Activated naive CD4-positive, alpha-beta T cell treated with anti-CD3 and anti-CD28 coated beads, Interleukin-2, amount 10 ng/mL, durations not matched to agents 7 days and 5 days (primary cell): ENCODE data around the gene ELMO1.

ENCODE experiments used
- CTCF ChIA-PET: fragments of 350-600 bp; sonication (Branson Sonifier 250); formaldehyde crosslinking; loops from one replicate; lab custom pipeline; 2021; ENCODE audit warnings: antibody characterized with exemption; lab: Charles Lee
- DNase-seq: peaks from one replicate; pipeline ENCODE4 v3.0.0-alpha.2; 2020
- H3K27ac Mint-ChIP-seq: one replicate; pipeline ENCODE4 v1.8.0; 2021; ENCODE audit warnings: mild to moderate bottlenecking, moderate library complexity, mixed read lengths
- H3K27me3 Mint-ChIP-seq: one replicate; pipeline ENCODE4 v1.8.0; 2021; ENCODE audit warnings: mild to moderate bottlenecking, mixed read lengths
- H3K36me3 Mint-ChIP-seq: one replicate; pipeline ENCODE4 v1.8.0; 2021; ENCODE audit warnings: mixed read lengths
- H3K4me1 Mint-ChIP-seq: one replicate; pipeline ENCODE4 v1.8.0; 2021; ENCODE audit warnings: mixed read lengths
- H3K4me3 Mint-ChIP-seq: one replicate; pipeline ENCODE4 v1.8.0; 2021; ENCODE audit warnings: mild to moderate bottlenecking, moderate library complexity, mixed read lengths
- H3K9me3 Mint-ChIP-seq: one replicate; pipeline ENCODE4 v1.8.0; 2021; ENCODE audit warnings: mixed read lengths

The ELMO1 gene

DNA sequence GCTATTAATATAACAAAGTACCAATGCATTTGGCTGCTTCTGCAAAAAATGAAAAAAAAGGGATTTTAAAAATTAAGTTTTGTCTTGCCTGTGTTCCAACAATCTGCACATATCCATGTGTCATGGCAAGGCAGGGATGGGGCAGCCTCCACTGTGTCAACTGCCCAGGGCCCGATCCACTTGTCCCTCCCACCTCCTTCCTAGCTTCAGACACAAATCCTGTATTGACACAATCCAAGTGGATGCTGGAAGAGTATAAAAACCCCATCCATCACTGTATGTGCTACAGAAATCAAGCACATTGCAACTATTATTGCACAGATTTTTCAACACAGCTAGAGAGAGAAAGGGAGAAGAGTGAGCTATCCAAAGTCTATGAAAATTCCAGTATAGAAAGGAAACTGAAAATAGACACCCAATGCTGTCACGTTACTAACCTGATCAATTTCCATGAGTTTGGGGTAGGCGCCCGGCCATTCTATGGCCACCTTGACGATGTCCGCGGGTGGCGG lies 106.4 kb downstream of the ELMO1 start:
- DNase-seq = no peak
- Mint-ChIP-seq H3K27me3 (no peaks in the 10 kb centered on the region), H3K4me3 (peak overlapping the region; percentile 89), H3K4me1 (peaks cover 89% of the 10 kb centered on the region), H3K36me3 (peaks cover 42% of the 10 kb centered on the region), H3K9me3 (no peaks in the 10 kb centered on the region), H3K27ac (peak overlapping the region; percentile 96)
- CTCF ChIA-PET = interaction anchor here (1.0 to 7.6 kb wide), 8 partner anchors 8 to 107 kb away, joined by 3 to 46 read pairs (median 4); partner anchors contain the start of gene ELMO1

DNA sequence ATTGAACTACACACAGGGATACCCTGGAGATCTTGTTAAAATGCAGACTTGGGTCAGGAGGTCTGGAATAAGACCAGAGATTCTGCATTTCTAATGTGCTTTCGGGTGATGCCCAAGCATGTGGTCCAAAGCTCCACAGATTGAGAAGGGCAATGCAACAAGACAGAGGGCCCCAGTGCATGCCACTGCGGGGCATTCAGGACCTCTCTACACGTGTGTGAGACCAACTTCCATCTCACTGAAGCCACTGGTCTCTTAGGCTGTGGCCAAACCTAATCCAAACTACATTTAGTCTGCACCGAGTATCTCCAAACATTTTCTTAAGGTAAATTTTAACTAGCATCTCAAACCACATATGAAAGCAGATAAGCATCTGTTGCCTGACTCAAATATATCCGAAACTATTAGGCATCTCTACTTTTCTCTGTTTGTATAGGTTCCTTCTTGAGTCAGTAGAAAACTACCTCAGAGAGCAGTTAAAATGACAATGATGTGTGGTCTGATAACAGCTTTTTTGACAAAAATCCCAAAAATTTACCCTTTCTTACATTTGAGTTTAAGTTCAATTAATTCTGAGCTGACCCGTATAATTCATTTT lies 107.5 kb downstream of the ELMO1 start:
- Mint-ChIP-seq H3K4me1 (peaks cover 92% of the 10 kb centered on the region), H3K27me3 (no peaks in the 10 kb centered on the region), H3K4me3 (peak overlapping the region; percentile 89), H3K9me3 (peaks cover 1% of the 10 kb centered on the region), H3K36me3 (peaks cover 53% of the 10 kb centered on the region), H3K27ac (peak overlapping the region; percentile 96)
- CTCF ChIA-PET = interaction anchor here (1.2 to 7.6 kb wide), 4 partner anchors 12 to 108 kb away, joined by 3 to 46 read pairs (median 12); partner anchors contain the start of gene ELMO1
- DNase-seq = no peak

DNA sequence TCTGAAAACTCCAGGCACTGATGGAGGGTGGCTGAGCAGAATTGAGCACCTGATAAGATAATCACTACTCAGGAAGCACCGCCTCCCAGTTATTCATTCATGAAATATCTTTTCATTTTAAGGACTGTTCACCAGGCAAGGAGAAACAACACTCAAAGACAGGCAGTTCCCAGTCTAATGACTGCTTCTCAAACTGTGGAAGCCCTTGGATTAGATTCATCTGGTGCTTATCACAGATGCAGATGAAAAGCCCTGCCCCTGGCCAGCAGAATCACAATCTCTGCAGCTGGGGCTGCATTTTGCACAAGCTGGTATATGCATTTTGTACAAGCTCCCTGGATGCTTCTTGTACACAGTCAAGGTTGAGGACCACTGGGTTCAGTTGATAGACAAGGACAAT lies 109.7 kb downstream of the ELMO1 start:
- CTCF ChIA-PET = interaction anchor here (3.3 to 7.6 kb wide), 2 partner anchors 14 to 53 kb away, joined by 17 to 46 read pairs; no protein-coding TSS in a partner anchor
- no peaks in the 10 kb centered on the region for H3K27me3 Mint-ChIP-seq
- no peak overlapping the region for H3K27ac Mint-ChIP-seq
- H3K9me3 Mint-ChIP-seq = peaks cover 1% of the 10 kb centered on the region
- H3K4me1 Mint-ChIP-seq = peaks cover 84% of the 10 kb centered on the region
- DNase-seq = no peak
- H3K36me3 Mint-ChIP-seq = peaks cover 60% of the 10 kb centered on the region
- no peak overlapping the region for H3K4me3 Mint-ChIP-seq

DNA sequence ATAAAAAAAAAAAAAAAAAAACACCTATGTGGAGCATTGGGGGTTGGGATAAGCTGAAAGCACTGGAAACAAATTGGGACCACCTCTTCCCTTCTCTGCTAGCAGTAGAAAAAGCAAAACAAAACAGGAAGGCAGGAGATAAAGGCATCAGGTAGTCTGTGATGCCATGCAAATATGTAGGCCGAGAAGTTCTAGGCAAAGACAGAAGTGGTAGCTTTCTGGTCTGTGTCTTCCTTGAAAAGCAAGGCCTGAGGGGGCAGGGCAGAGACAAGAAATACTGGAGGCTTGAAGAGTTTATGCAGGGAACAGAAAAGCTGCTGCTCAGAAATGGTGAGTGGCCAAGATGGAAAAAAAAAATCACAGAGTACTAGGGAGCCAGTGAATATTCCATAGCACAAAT lies 111.1 kb downstream of the ELMO1 start:
- Mint-ChIP-seq H3K4me3 (no peak overlapping the region), H3K4me1 (peaks cover 80% of the 10 kb centered on the region), H3K9me3 (peaks cover 1% of the 10 kb centered on the region)

DNA sequence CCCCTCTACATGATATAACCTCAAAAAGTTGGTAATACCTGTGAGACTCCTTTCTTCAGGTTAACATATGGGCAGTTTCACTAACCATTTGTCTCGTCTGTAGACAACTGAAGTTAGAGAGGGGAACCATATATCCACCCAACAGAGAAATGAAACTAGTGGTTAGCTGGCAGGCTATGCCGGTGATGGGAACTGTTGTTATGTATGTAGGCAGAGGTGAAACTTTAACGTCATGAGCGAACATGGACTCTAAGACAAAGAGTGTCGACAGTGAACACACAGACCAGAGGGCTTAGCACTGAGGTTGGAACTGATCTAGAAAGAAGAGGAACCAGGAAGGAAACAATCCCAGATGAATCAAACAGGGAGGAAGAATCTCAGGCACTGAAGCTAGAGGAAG lies 112.4 kb downstream of the ELMO1 start:
- H3K9me3 Mint-ChIP-seq = peaks cover 1% of the 10 kb centered on the region
- H3K27ac Mint-ChIP-seq = peak overlapping the region; percentile 87
- CTCF ChIA-PET = interaction anchor here (0.7 to 1.5 kb wide), 3 partner anchors 8 to 52 kb away, joined by 3 read pairs; no protein-coding TSS in a partner anchor
- H3K36me3 Mint-ChIP-seq = peaks cover 77% of the 10 kb centered on the region
- no peaks in the 10 kb centered on the region for H3K27me3 Mint-ChIP-seq
- peak; percentile 46 for DNase-seq
- peak overlapping the region; percentile 2 for H3K4me3 Mint-ChIP-seq
- peaks cover 78% of the 10 kb centered on the region for H3K4me1 Mint-ChIP-seq

More for the DNA sequence above, 111.1 kb downstream of the ELMO1 start:
- Mint-ChIP-seq H3K27ac (peak overlapping the region; percentile 33), H3K36me3 (peaks cover 70% of the 10 kb centered on the region), H3K27me3 (no peaks in the 10 kb centered on the region)
- CTCF ChIA-PET = no interaction called here
- no peak for DNase-seq

DNA sequence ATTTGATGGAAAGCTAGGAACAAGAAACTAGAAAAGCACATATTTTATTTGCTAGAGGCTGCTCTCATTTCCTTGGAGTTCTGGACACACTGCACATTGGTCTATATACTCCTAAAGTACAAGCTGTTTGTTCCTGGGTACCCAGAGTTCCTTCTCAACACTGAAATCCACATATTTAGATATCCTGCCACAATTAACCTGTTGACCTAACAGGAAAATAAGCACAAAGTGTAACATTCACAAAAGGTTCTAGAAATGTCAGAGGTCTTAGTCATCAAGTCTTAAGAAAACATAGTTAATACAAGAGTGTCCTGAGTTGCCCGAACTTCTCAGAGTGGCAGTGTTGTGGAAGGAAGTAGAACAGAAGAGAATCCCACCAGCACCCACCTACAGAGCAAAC lies 115.6 kb downstream of the ELMO1 start:
- Mint-ChIP-seq H3K27ac (no peak overlapping the region), H3K27me3 (no peaks in the 10 kb centered on the region), H3K4me3 (no peak overlapping the region), H3K4me1 (peaks cover 61% of the 10 kb centered on the region), H3K36me3 (peaks cover 74% of the 10 kb centered on the region), H3K9me3 (peaks cover 1% of the 10 kb centered on the region)
- no peak for DNase-seq
- CTCF ChIA-PET = interaction anchor here (1.0 to 1.8 kb wide), 5 partner anchors 9 to 114 kb away, joined by 4 to 6 read pairs (median 5); no protein-coding TSS in a partner anchor

DNA sequence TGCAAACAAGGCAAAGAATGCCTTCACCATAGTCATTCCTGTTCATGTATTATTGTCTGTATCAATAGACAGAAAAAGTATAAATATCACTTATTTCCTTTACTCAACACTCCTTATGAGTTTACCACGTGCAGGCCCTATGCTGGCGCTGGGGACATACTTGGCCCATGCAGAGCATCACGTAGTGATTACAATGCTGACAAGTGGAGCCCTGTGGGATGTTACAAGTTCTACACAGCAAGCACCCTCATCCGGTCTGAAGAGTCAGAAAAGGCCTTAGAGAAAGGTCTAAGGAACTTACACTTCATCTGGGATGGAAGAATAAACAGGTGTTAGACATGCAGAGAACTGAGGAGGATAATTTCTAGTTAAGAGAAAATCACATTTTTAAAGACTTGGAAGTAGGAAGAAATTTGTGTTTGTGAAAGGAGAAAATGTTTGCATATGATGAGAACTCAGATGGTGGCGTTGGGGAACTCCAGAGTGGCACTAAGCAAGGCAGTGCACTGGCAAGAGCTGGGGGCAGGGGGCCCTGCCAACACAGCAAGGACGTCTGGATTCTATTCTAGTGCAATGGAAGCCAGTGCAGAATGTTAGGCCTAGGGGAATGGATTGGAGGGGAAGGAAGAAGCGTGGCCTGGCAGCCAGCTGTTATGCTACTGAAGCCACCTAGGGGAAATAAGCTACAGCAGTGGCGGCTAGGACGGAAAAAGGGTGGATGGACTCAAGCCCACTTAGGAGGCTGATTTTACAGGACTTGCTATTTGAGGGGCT lies 116.2 kb downstream of the ELMO1 start:
- Mint-ChIP-seq H3K27me3 (no peaks in the 10 kb centered on the region), H3K4me3 (no peak overlapping the region), H3K4me1 (peaks cover 58% of the 10 kb centered on the region), H3K9me3 (peaks cover 1% of the 10 kb centered on the region), H3K36me3 (peaks cover 74% of the 10 kb centered on the region), H3K27ac (peak overlapping the region; percentile 38)
- DNase-seq = no peak
- CTCF ChIA-PET = interaction anchor here (0.8 to 1.8 kb wide), 4 partner anchors 8 to 114 kb away, joined by 3 to 6 read pairs (median 5); no protein-coding TSS in a partner anchor

DNA sequence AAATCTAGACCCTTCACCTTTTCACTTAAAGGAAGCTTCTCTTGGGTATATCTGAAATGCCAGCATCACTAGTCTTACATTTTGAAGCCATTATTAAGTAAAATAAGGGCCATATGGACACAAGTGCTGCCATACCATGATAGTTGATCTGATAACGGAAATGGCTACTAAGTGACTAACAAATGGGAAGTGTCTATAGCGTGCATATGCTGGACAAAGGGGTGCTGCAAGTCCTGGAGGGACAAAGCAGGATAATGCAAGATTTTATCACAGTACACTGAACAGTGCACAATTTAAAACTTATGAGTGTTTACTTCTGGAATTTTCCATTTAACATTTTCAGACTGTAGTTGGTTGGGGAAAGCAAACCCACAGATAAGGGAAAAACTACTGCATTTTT lies 117.9 kb downstream of the ELMO1 start:
- Mint-ChIP-seq H3K4me3 (no peak overlapping the region), H3K36me3 (peaks cover 71% of the 10 kb centered on the region), H3K27ac (no peak overlapping the region), H3K4me1 (peaks cover 48% of the 10 kb centered on the region), H3K27me3 (no peaks in the 10 kb centered on the region), H3K9me3 (no peaks in the 10 kb centered on the region)
- CTCF ChIA-PET = no interaction called here
- no peak for DNase-seq

DNA sequence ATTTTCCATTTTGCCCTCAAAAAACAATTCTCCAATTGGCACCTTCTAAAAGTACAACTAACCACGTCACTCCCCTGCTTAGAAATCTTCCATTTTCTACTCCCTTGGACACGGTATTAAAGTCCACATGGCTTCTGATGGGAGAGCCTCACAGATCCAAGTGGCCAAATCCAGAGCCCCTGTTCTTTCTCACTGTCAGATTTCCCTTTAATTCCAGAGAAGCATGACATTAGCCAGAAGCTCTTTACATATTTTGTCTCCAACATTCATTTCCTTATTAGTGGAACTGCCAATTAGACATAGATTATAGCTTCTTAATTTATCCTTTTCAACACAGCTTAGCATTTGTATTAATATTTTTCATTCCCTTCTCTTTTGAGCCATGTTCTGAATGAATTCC lies 118.7 kb downstream of the ELMO1 start:
- peak overlapping the region; percentile 1 for H3K27ac Mint-ChIP-seq
- H3K4me3 Mint-ChIP-seq = no peak overlapping the region
- H3K9me3 Mint-ChIP-seq = no peaks in the 10 kb centered on the region
- DNase-seq = no peak
- H3K4me1 Mint-ChIP-seq = peaks cover 40% of the 10 kb centered on the region
- peaks cover 70% of the 10 kb centered on the region for H3K36me3 Mint-ChIP-seq
- H3K27me3 Mint-ChIP-seq = no peaks in the 10 kb centered on the region
- CTCF ChIA-PET = no interaction called here

DNA sequence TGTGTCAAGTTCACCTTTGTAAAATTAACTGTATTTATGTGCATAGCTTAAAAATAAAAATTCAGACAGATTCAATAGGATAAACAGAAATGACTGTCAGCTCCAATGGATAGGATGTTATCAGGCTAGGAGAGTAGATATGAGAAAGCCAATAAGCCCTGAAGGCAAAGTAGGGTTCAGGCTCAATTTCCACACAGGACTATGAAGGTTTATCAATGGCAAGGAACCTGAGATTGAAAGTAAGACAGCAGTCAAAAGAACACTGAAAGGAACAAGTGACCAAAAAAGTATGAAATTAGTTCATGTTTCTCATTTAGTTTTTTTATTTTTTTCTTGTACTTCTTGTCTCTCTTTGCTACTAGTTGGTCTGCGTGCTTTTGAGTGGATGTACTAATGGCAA lies 121.4 kb downstream of the ELMO1 start:
- peaks cover 30% of the 10 kb centered on the region for H3K4me1 Mint-ChIP-seq
- H3K9me3 Mint-ChIP-seq = no peaks in the 10 kb centered on the region
- no peaks in the 10 kb centered on the region for H3K27me3 Mint-ChIP-seq
- CTCF ChIA-PET = interaction anchor here (0.7 kb wide), 1 partner anchor 31 kb away, joined by 3 read pairs; no protein-coding TSS in a partner anchor
- no peak overlapping the region for H3K4me3 Mint-ChIP-seq
- peaks cover 65% of the 10 kb centered on the region for H3K36me3 Mint-ChIP-seq
- no peak overlapping the region for H3K27ac Mint-ChIP-seq
- DNase-seq = no peak

DNA sequence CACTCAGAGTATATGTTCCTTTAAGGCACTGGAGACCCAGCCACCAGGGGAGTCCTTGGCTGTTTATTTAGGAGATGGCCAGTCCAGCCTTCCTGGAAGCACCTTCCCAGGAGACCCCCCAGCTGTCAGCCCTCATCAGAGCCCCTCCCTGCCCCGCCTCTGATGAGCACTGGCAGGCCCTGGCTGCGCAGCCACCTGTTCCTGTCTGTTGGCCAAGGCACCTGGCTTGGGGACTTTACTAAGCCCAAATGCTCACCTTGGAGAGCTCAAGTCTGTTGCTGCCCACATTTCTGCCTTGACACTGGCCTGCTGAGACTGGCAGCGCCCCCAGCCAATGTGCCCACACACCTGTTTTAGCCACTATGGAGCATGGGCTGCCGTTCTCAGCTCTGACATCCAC lies 124.7 kb downstream of the ELMO1 start:
- CTCF ChIA-PET = interaction anchor here (1.2 kb wide), 1 partner anchor 40 kb away, joined by 4 read pairs; no protein-coding TSS in a partner anchor
- H3K36me3 Mint-ChIP-seq = peaks cover 41% of the 10 kb centered on the region
- H3K27me3 Mint-ChIP-seq = no peaks in the 10 kb centered on the region
- peaks cover 13% of the 10 kb centered on the region for H3K4me1 Mint-ChIP-seq
- no peak for DNase-seq
- H3K9me3 Mint-ChIP-seq = no peaks in the 10 kb centered on the region
- H3K4me3 Mint-ChIP-seq = no peak overlapping the region
- H3K27ac Mint-ChIP-seq = no peak overlapping the region

DNA sequence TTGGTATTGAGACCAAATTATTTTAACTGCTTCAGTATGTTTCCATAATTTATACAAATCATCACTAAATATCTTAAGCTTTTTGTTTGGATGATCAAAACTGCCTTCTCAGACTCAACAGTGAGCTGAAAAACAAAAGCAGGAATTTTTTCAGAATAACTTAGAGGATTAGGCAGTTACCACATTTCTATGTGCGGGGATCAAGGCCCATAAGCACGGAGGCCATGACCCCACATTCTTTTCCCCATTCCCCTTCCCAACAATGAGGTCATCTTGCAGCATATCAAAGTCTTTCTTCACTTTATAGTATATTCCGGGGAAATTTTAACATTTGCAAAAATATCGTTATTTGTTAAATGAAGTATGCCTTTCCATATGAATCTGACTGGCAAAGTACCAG lies 125.8 kb downstream of the ELMO1 start:
- Mint-ChIP-seq H3K4me1 (peaks cover 10% of the 10 kb centered on the region), H3K9me3 (no peaks in the 10 kb centered on the region), H3K27me3 (no peaks in the 10 kb centered on the region), H3K27ac (no peak overlapping the region), H3K4me3 (no peak overlapping the region), H3K36me3 (peaks cover 34% of the 10 kb centered on the region)
- no peak for DNase-seq
- CTCF ChIA-PET = interaction anchor here (0.9 kb wide), 1 partner anchor 87 kb away, joined by 3 read pairs; no protein-coding TSS in a partner anchor

DNA sequence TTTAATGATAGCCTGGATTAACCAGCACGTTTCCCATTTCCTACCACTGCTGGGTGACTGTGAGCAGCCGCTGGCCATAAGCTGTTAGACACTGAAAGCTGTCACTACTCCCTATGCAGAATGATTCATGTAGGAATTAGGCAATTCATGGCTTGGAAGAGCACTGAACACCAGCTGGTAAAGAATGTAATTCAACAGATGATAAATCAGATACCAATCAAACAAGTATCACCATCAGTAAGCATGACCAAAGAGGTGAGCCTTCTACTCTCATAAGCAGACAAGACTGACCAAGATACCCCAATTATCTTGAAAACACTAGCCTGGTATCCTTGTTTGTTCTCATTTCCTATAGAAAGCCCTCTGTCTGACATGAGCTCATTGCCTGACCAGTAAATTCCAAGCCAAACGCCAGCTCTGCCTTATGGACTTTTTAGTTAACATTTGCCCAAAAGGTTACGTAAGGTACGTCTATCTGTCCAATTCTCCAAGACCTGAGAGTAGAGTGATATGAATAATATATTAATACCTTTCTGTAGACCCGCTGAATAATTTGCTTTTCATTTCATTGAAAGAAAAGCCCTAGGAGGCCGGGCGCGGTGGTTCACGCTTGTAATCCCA lies 127.7 kb downstream of the ELMO1 start:
- Mint-ChIP-seq H3K36me3 (peaks cover 35% of the 10 kb centered on the region), H3K4me1 (peaks cover 8% of the 10 kb centered on the region), H3K4me3 (no peak overlapping the region), H3K27me3 (no peaks in the 10 kb centered on the region), H3K9me3 (no peaks in the 10 kb centered on the region), H3K27ac (no peak overlapping the region)
- no peak for DNase-seq
- CTCF ChIA-PET = no interaction called here
